ENCODE data around the gene C1orf115. TPM values are rescaled to one million over a fixed set of nuclear protein-coding genes. Genes with fewer than 3 reads are reported as not detected.

C1orf115 gene
- total and polyA plus RNA-seq, 12 donors, result 1.1 to 12.7 (median 7.0) TPM

GRCh38 chr1:220670365-220670764 is 19.8 kb upstream of the C1orf115 start:
- Histone ChIP-seq H3K27me3 (no peaks in the 10 kb centered on the region), H3K4me1 (replicated peaks in 1 of 2) (no peaks in the 10 kb centered on the region), H3K9me3 (replicated peaks in 1 of 3) (no peaks in the 10 kb centered on the region), H3K36me3 (replicated peaks in 1 of 2) (no peaks in the 10 kb centered on the region), H3K4me3 (no peak overlapping the region), H3K27ac (no peak overlapping the region)
- no peak for TF ChIP-seq POLR2A (IDR thresholded peaks at IDR 0.05)
- TF ChIP-seq CTCF (IDR thresholded peaks at IDR 0.05), result no peak
- no peak for DNase-seq
- intact Hi-C loops (cut with DNase I), result no loop called here

GRCh38 chr1:220673921-220674320 is 16.2 kb upstream of the C1orf115 start:
- Histone ChIP-seq H3K27me3 (no peaks in the 10 kb centered on the region), H3K9me3 (replicated peaks in 1 of 3) (no peaks in the 10 kb centered on the region), H3K36me3 (replicated peaks in 1 of 2) (no peaks in the 10 kb centered on the region), H3K27ac (no peak overlapping the region), H3K4me3 (no peak overlapping the region), H3K4me1 (replicated peaks in 1 of 2) (no peaks in the 10 kb centered on the region)
- intact Hi-C loops (cut with DNase I), result no loop called here
- WGBS, 4 donors, result 88 to 100% (median 91%) methylated on average over 1 of the region's 1 CpG
- DNase-seq, result no peak
- TF ChIP-seq CTCF (IDR thresholded peaks at IDR 0.05) (no peak), POLR2A (IDR thresholded peaks at IDR 0.05) (no peak)

- peaks cover 0 to 5% of the 10 kb centered on the region in 2 donors for H3K4me1 ChIP-seq (replicated peaks in 1 of 2)
- H3K36me3 ChIP-seq (replicated peaks in 1 of 2), result no peaks in the 10 kb centered on the region
- no peak overlapping the region for H3K27ac ChIP-seq
- 83 to 85% (median 85%) methylated on average over 2 of the region's 2 CpGs for WGBS, 4 donors
- no peaks in the 10 kb centered on the region for H3K9me3 ChIP-seq (replicated peaks in 1 of 3)
- intact Hi-C loops (cut with DNase I), result no loop called here
- TF ChIP-seq CTCF (IDR thresholded peaks at IDR 0.05) (no peak), POLR2A (IDR thresholded peaks at IDR 0.05) (no peak)
- H3K27me3 ChIP-seq, result no peaks in the 10 kb centered on the region
- H3K4me3 ChIP-seq, result no peak overlapping the region
- DNase-seq, result no peak
Observed at GRCh38 chr1:220677251-220677650, 12.9 kb upstream of the C1orf115 start.

GRCh38 chr1:220680085-220680687 is 10.0 kb upstream of the C1orf115 start:
- intact Hi-C loops (cut with DNase I), result loop anchor here in 1 of 2 donors (5.0 kb wide), 1 partner anchor 97 kb away; no protein-coding TSS in a partner anchor
- Histone ChIP-seq H3K36me3 (replicated peaks in 1 of 2) (no peaks in the 10 kb centered on the region), H3K9me3 (replicated peaks in 1 of 3) (no peaks in the 10 kb centered on the region), H3K4me3 (no peak overlapping the region), H3K4me1 (replicated peaks in 1 of 2) (peaks cover 0 to 5% of the 10 kb centered on the region in 2 donors), H3K27me3 (no peaks in the 10 kb centered on the region), H3K27ac (no peak overlapping the region)
- TF ChIP-seq POLR2A (IDR thresholded peaks at IDR 0.05), result no peak
- peak; percentile 59 to 84 (median 74) for TF ChIP-seq CTCF (IDR thresholded peaks at IDR 0.05)
- peak in 5 of 7 donors; percentile 21 to 59 (median 38) for DNase-seq
- WGBS, 4 donors, result 25 to 31% (median 28%) methylated on average over 7 of the region's 7 CpGs
